HG03342 (cell line): Measurements from ENCODE around the gene TCF3.
"Not testable (repeated sequence)": the region's sequence is repeated elsewhere in the genome, so short reads cannot be mapped to it uniquely, and the experiment has no call there.

ENCODE experiments used
- ATAC-seq: cut with Tn5 transposase; IDR thresholded peaks from one replicate; pipeline ENCODE4 v1.9.1; 2021; ENCODE audit warnings: mild to moderate bottlenecking, moderate library complexity; ENCODE audit not compliant: unreplicated experiment

The TCF3 gene

DNA sequence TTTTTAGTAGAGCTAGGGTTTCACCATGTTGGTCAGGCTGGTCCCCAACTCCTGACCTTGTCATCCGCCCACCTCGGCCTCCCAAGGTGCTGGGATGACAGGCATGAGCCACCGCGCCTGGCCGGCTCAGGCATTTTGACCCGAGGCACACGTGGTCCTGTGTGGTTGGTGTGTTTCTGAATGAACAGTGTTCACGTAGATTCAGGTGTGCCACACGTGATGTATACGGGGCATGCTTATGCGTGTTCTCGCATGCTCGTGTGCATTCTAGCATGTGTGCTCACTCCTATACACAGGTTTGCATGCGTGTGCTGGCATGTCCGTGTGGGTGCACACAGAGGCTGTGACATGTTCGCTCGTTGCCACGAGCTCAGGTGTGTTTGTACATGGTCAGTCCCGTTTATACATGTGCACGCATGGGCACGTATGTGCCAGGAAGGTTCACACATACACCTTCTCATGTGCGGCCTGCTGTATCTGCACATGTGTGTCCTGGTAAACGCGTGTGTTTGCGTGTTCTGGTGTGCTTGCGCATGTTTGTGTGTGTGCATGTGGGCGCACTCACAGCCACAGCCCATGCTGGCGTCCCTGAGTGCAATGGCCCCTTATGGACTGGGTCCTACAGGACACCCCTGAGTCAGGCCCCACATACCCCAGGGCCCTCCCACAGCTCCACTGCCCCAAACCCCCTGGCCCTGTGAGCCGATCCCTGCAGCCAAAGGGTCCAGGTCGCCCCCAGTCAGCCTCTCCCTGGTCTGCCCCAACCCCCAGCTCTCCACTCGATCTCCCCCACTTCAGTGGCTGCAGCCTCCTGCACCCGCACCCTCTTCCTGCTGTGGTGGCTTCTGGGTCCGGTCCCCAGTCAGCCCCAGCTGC lies 20.6 kb upstream of the TCF3 start:
- ATAC-seq, result no peak

DNA sequence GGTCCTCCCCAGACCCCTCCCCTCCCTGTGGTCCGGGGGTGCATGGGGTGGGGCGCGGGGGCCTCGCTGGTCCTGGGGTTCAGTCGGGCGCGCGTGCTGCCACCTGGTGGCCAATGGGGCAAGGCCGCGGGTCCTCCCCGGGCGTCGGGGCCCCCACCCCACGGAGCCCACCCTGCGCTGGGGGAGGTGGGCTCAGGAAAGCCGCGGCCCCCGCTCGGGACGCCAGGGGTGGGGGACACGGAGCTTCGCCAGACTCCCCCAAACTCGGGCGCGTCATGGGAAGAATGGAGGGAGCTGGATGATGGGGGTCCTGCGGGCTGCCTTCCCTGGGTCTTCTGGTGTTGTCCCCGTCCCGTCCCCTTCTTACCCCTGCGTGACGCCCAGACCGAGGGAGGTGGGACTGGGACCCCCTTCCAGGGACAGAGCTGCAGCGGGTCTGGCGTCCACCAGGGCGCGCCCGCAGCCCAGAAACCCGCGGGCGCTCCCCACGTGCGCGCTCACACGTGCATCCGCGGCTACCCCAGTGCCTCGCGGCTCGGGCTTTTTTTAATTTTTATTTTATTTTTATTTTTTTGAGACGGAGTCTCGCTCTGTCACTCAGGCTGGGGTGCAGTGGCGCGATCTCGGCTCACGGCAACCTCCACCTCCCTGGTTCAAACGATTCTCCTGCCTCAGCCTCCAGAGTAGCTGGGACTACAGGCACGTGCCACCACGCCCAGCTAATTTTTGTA lies 19.8 kb upstream of the TCF3 start:
- no peak for ATAC-seq

GRCh38 chr19:1671716-1672037 lies 19.3 kb upstream of the TCF3 start:
- ATAC-seq, result no peak

DNA sequence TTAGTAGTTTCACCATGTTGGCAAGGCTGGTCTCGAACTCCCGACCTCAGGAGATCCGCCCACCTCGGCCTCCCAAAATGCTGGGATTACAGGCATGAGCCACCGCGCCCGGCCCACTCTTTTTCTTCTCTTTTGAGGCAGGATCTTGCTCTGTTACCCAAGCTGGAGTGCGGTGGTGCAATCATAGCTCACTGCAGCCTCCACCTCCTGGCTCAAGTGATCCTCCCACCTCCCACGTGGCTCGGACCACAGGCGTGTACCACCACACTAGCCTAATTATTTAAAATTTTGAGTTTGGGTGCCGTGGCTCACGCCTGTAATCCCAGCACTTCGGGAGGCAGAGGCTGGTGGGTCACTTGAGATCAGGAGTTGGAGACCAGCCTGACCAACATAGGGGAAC lies 18.3 kb upstream of the TCF3 start:
- not testable (repeated sequence) for ATAC-seq

- peak; percentile 38 for ATAC-seq
Observed at GRCh38 chr19:1668486-1669270, 16.3 kb upstream of the TCF3 start.

DNA sequence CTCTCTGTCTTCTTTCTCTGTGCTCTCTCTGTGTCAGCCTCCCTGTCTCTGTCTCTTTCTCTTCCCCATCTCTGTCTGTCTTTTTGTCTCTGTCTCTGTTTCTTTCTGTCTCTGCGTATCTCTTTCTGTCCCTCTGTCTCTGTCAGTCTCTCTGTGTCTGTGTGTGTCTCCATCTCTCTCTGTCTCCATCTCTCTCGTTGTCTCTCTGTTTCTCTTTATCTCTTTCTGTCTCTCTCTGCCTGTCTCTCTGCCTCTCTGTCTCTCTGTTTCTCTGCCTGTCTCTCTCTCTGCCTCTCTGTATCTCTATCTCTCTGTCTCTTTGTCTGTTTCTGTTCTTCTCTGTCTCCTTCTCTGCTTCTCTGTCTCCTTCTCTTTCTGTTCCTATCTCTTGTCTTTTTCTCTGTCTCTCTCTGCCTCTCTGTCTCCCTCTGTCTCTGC lies 15.7 kb upstream of the TCF3 start:
- ATAC-seq, result no peak

DNA sequence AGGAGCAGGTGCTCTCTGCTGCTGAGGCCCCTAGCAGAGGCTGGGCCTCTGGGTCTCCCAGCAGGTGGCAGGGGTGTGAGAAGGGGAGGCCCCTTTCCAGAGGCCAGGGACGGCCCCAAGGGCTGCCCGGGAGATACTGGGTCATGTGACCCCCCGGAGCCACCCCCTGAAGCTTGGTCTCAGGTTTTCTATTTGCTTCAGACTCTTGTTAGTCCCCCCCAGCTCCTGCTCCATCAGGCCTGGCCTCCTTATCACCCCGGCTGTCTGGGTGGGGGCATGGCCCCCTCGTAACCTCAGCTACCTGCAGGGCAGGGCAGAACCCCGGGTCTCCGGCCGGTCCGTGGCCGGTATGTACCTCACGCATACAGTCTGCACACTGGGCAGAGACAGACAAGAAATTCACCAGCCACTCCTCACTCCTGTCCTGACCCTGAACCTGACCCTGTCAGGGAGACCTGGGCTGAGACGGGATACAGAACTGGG lies 13.2 kb upstream of the TCF3 start:
- no peak for ATAC-seq

- no peak for ATAC-seq
Observed at GRCh38 chr19:1663852-1664251, 11.4 kb upstream of the TCF3 start.

DNA sequence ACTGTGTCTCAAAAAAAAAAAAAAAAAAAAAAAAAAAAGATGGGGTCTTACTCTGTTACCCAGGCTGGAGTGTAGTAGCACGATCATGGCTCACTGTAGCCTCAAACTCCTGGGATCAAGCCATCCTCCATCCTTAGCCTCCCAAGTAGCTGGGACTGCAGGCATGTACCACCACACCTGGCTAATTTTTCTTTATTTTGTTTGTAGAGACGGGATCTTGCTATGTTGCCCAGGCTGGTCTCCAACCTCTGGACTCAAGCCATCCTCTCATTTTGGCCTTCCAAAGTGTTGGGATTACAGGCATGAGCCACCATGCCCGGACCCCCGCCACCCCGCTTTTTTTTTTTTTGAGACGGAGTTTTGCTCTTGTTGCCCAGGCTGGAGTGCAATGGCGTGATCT lies 10.8 kb upstream of the TCF3 start:
- not testable (repeated sequence) for ATAC-seq

GRCh38 chr19:1661995-1662394 lies 9.6 kb upstream of the TCF3 start:
- no peak for ATAC-seq

DNA sequence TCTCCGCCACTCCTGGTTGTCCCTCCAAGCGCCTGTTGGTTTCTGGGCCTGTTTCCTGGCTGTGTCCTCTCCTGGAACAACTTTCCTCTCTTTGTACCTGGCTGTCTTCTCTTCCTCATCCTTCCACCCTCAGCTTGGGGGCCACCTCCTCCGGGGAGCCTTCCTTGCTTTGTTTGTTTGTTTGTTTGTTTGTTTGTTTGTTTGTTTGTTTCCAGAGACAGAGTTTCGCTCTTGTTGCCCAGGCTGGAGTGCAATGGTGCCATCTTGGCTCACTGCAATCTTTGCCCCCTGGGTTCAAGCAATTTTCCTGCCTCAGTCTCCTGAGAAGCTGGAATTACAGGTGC lies 6.6 kb upstream of the TCF3 start:
- no peak for ATAC-seq

GRCh38 chr19:1658150-1659083 lies 6.0 kb upstream of the TCF3 start:
- no peak for ATAC-seq

GRCh38 chr19:1657746-1658145 lies 5.3 kb upstream of the TCF3 start:
- ATAC-seq, result no peak

DNA sequence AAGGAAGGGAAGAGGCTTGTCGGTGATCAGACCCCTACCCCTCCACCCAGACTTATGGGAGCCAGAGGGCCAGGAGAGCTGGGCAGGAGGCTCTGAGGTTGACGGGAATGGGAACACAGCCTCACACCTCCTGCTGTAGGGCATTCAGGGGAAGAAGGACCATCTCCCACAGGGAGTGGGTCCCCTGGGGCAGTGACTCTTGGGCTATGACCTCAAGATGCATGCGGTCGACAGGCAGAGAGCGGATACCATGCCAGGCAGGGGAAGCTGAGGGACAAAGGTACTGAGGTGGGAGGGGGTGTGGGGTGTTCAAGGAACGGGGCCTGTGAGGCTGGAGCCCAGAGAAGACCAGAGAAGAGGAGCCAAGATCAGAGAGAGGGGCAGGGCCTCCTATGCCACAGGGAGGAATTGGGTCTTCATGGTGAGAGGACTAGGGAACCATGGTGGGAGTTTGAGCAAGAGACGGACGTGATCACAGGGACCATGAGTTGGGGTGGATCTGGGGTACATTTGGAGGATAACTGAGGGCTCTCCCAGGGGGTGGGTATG lies 4.6 kb upstream of the TCF3 start:
- ATAC-seq, result no peak

GRCh38 chr19:1655987-1656608 lies 3.7 kb upstream of the TCF3 start:
- no peak for ATAC-seq

DNA sequence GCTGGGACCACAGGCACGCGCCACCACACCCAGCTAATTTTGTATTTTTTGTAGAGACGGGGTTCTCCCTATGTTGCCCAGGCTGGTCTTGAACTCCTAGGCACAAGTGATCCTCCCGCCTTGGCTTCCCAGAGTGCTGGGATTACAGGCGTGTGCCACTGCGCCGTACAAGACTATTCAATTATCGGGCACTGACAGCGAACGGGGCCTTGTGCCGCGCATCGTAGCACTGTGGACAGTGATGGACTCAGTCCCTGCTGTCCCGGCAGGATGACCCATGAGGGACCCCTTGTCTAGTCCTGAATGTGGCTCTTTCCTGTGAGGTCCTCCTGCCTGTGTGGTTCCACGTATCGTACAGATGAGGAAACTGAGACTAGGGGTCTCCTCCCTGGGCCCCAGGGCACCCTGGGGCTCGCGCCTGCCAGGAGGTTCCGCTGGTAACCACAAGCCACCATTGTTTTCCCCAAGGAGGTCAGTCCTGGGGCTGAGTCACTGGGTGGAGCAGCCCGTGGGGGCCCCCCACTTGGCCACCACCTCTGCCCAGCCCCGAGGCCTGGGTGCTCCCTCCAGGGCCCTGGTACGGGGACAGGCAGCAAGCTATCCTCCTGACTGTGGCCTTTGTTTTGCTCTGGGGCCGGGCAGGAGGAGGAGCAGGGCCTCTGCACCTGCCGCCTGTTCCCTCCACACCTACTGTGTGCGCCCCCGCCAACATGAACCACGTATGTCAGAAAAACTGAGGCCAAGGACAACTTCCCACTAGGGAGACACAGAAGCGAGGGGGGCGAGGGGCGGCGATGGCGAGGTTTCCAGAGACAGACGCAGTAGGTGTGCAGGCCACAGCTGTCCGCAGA lies 2.9 kb upstream of the TCF3 start:
- no peak for ATAC-seq

GRCh38 chr19:1654178-1654792 lies 1.9 kb upstream of the TCF3 start:
- ATAC-seq, result no peak

DNA sequence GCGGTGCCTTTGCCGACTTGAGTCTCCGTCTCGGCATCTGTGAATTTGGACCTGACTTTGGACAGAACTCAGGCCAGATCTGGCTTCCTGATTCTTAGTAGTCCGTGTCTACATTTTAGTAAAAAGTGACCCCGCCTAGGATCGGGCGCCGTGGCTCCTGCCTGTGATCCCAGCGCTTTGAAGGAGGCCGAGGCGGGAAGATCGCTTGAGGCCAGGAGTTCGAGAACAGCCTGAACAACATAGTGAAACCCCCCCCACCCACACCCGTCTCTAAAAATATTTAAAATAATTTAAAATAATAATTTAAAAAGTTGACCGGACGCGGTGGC lies 849 bp upstream of the TCF3 start:
- no peak for ATAC-seq
